HG03378 (cell line): Measurements from ENCODE around the gene PBX3.
A peak's percentile ranks its signal among the peaks of the same experiment; 100 is the strongest.

Experiments
- ATAC-seq: cut with Tn5 transposase; IDR thresholded peaks from one replicate; pipeline ENCODE4 v1.9.1; 2021; ENCODE audit warnings: mild to moderate bottlenecking, moderate library complexity; ENCODE audit not compliant: unreplicated experiment

Gene PBX3

DNA sequence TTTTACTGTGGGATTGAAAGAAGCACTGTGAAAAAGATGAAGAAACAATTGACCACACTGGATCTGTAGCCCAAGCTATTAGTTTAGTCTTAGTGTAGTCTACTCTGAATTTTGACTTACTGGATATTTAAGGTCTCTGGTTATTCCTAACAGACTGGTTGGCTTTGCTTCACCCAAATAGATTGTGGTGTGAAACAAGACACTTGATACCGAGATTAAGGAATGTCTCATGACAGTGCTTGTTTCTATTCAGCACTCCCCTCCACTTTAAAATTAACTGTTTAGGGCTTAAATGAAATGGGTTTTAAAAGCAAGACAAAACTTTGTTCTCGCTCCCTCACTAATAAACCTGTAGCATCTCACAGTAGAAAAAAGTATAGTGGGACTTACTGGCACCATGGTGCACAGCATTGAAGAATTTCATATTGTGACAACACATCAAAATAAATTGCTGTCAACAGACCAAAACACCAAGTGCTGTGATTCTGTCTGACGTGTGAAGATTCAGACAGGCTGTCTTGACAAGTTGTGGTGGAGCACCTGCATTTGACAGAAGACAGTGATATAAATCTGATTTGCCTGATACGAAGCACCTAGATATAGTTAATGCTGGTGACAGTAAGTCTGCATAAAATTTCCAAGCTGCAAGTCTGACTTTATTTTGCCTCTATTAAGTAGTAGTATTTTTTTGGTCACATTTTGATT, 73.1 kb downstream of the PBX3 start:
- no peak for ATAC-seq

DNA sequence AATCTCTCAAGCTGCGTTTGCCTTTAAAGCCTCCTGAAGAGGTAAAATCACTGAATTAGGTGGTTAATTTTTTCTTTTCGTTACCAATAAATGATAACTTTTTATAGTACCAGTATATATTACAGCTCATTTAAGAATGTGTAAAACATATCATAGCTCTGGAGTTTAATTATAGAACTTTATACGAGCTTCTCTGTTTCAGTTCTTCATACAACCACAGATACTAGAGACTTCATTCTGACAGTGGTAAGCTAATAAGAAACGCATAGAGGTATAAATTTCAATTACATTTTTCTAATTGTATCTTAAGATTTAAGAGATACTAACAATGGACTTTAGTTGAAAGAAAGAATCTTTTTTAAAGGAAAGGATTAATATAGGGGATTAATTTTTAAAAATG, 73.9 kb downstream of the PBX3 start:
- ATAC-seq = no peak

- ATAC-seq = no peak
These were observed 75.0 kb downstream of the PBX3 start for GRCh38 chr9:125822160-125822559.

- no peak for ATAC-seq
These were observed 75.7 kb downstream of the PBX3 start for GRCh38 chr9:125822902-125823301.

DNA sequence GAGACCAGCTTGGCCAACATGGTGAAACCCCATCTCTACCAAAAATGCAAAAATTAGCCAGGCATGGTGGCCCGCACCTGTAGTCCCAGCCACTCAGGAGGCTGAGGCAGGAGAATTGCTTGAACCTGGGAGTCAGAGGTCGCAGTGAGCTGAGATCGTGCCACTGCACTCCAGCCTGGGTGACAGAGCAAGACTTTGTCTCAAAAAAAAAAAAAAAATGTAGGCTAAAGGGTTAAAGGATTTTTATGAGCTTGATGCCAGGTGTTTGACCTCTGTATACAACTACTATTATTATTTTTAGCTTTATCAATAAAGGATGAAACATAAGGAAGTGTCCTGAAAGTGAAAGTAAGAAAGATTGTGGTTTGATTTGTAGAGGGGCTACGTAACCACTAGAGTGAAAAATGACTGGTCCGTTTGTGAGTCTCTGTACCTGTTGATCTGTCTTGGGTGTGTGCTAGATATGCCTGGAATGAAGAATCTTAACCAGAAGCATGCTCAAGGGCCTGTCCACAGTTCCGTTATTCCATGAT, 76.8 kb downstream of the PBX3 start:
- ATAC-seq = peak; percentile 45

DNA sequence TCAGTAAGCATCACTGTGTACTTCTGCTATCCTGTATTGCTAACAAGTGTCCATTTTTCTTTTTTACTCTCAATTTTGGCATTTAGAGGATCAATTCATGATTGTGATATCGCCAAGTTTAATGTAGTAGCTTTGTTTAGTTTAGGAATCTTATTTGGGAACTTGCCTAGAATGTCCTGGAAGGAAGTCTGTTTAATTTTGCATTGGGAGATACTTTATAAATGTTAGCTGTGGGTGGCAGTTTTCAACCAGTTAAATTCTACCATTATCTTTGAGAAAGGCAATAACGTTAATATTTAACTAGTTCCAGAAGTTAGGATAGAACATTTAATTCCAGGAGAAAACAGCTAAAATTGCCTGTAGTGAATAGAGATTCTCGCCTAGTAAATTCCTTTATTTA, 78.6 kb downstream of the PBX3 start:
- no peak for ATAC-seq

DNA sequence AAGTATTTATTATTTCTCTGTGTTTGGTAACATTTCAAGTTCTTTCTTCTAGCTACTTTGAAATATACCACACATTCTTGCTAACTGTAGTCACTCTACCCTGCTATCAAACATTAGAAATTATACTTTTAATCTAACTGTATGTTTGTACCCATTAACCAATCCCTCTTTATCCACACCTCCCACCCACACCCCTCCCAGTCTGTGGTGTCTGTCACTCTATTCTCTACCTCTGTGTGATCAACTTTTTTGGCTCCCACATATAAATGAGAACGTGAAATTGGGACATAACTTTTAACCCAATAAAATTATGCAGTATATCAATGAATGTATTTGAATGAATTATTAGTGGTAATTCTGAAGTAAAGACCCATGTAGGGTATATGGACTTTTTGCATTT, 79.7 kb downstream of the PBX3 start:
- no peak for ATAC-seq

DNA sequence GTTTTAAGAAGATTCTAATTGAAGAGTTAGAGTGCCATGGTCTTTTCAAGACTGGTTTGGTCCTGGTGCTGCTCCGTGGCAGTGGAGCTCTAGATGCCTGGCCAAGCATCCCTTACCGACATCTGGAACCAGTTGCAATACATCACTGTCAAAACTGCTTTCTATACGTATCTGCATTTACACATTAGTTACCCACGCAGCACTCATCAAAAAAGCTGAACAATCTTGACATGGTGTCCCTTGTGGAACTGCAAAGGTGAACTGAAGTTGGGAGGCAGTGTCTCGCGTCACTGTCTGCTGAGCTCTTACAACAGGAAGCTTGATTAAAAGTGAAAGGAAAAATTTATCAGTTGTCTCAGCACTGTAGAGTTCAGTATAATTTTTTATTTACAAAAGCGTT, 82.6 kb downstream of the PBX3 start:
- ATAC-seq = no peak

- no peak for ATAC-seq
These were observed 83.9 kb downstream of the PBX3 start for GRCh38 chr9:125831054-125831453.

DNA sequence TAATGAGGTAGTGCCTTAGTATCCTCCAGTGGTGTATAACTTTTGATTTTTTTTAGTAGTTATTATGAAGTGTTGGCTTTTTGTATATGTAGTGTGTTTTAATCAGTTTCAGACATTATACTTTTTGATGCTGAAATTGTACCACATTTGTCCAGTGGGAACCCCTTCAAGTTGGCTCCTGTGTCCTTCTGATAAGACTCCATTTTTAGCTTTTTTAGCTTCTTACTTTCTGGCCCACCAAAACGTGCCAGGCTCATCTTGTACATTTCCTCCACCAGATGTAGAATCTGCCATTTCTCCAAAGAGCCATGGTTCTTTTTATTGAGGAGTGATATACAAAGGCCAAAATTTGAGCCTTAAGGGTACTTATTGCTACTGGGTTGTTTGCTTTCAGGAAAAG, 84.4 kb downstream of the PBX3 start:
- ATAC-seq = no peak

- no peak for ATAC-seq
These were observed 88.5 kb downstream of the PBX3 start for GRCh38 chr9:125835655-125836054.

- no peak for ATAC-seq
These were observed 92.1 kb downstream of the PBX3 start for GRCh38 chr9:125839317-125839716.

GRCh38 chr9:125841444-125841843, 94.3 kb downstream of the PBX3 start:
- ATAC-seq = no peak

DNA sequence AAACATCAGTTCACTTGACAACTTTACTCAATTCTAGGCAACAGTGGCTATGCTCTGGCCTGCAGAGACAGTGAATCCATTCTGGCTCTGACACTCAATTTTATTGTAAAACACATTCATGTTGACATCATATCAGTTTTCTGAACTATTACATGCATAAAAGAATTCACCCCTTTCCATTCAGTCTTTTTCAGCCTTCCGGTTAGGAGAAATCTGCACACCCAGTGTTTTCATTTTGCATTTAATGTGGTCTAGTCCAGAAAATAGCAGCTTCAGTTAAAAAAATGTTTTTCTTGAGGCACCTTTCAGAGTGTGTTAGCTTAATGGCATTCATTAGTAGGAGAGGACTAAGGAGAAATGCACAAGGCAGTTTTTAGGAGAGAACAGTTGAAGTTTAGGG, 95.1 kb downstream of the PBX3 start:
- ATAC-seq = no peak

DNA sequence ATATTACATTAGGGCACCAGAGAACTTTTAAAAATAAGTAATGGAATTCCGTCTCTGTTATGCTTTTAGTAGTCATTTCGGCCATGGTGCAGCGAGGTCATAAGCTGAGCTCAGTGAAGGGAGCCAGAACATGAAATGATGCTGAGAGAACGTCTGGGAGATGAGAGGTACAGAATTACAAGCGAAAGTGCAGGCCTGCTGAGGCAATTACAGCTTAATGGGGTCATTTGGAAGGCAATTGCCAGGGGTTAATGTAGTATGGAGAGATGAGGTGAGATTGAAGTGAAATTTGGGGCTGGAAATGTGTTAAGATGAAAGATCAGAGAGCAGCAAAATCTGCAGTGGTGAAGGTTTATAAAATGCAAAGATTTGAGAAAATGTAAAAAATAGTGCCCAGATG, 96.5 kb downstream of the PBX3 start:
- ATAC-seq = no peak

DNA sequence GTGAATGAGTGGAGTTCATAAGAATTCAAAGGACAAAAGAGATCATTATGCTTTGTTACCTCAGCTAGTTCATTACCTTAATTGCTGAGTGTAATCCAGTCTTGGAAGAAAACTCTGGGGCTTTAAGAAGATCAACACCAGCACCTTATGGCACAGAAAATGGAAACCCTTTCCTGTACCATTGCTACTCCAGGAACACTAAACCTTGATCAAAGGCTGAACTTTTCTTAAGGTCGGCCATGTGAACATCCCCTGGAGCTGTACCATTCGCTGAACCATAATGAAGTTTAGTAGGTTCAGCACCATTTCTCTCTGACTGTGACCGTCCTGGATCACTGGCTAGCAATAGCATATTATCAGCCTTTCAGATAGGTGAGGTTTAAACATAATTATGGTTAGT, 97.4 kb downstream of the PBX3 start:
- no peak for ATAC-seq

DNA sequence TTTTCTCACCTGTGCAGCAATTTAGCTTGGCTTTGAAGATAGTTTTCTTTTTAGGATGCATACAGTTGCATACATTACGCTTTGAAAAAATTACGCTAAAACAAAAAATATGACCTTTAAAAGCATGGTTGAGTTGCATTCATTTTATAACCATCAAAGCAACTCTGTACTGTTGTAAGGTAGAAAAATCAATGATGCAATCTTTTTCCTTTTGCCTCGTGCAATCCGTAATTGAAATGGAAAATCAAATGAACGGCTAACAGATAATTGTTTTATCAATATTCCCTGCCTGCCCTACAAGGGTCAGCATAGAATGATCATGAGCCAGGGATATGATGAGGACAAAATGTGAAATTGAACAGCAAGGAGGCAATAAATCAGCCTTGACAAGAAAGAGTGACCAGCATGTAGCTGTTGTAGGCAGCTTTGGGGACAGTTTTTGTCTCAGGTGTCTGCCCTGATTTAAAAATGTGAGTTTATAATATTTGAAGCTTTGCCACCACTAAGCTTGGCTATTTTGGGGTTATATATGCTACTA, 98.2 kb downstream of the PBX3 start:
- no peak for ATAC-seq

DNA sequence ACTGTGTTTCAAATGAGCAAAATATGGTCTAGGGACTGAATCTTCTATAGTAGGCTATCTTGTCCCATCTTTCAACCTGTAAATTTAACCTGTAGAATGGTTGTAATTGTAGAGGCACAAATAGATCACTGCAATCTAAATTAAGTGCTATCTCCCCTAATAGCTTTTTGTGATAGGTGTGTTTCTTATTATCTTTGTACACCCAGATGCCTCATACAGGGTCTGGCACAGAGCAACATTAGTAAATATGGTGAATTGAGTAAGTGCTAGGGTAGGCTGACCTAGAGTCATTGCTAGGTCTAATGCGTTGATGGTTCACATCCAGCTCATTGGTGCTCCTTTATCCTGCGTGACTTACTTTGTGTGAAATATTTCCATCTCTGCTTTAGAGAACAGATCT, 100.6 kb downstream of the PBX3 start:
- no peak for ATAC-seq

DNA sequence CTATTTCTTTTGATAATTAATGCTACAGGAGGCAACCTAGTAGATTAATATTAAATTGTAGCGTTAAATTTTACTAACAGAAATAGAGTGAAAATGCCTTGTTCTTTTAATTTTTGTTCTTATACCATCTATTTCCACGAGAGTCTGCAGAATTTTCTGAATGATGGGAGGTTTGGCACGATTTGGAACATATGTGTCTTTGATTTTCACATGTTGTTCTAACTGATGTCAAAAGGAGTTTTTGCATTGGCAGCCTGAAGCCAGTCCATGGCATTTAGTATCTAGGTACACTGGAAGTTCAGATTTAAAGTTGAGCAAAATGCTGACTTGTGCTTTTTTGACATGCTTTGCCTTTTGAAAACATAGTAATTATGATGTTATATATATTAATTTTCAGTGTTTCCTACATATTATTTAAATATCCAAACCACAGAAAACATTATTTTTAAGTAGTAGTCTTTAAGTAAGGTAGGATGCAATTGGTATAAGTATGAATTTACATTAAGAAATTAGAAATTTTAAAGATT, 103.0 kb downstream of the PBX3 start:
- ATAC-seq = no peak

GRCh38 chr9:125850763-125851162, 103.6 kb downstream of the PBX3 start:
- no peak for ATAC-seq

GRCh38 chr9:125851979-125852378, 104.8 kb downstream of the PBX3 start:
- ATAC-seq = no peak

- ATAC-seq = no peak
These were observed 105.2 kb downstream of the PBX3 start for GRCh38 chr9:125852386-125852785.
